ENCODE measurements around the gene CALY.

The CALY gene

DNA sequence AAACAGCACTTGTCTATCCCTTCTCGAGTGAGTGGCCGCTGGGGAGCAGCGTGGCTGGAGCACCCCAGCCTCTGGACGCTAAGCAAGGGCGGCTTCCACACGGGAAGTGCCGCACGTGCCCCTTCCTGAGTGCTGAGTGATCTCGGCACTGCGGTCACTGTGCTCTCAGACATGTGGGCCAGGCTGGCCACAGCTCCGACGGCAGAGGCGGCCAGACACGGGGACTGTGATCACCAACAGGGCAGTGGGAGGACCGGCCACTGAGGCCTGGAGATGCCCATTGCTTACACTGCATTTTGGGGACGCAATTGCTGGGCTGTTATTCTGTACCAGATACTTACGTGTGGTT lies 29.4 kb upstream of the CALY start:
- Histone ChIP-seq H3K27me3 (ENCODE audit: insufficient read depth, poor library complexity, severe bottlenecking) (no peaks in the 10 kb centered on the region), H3K4me3 (replicated peaks; ENCODE audit: insufficient read depth, low read length) (no peak overlapping the region), H3K27ac (replicated peaks) (no peak overlapping the region)
- DNase-seq (ENCODE audit: low read depth in 1 of 2, low spot score in 1 of 2), result no peak
- TF ChIP-seq GABPA (IDR thresholded peaks at IDR 0.05; ENCODE audit: low read depth) (no peak), REST (IDR thresholded peaks at IDR 0.05; ENCODE audit: insufficient replicate concordance, low read depth) (no peak), POLR2AphosphoS5 (IDR thresholded peaks at IDR 0.05; ENCODE audit: low read depth) (no peak)
- TF ChIP-seq, protein P1, sequence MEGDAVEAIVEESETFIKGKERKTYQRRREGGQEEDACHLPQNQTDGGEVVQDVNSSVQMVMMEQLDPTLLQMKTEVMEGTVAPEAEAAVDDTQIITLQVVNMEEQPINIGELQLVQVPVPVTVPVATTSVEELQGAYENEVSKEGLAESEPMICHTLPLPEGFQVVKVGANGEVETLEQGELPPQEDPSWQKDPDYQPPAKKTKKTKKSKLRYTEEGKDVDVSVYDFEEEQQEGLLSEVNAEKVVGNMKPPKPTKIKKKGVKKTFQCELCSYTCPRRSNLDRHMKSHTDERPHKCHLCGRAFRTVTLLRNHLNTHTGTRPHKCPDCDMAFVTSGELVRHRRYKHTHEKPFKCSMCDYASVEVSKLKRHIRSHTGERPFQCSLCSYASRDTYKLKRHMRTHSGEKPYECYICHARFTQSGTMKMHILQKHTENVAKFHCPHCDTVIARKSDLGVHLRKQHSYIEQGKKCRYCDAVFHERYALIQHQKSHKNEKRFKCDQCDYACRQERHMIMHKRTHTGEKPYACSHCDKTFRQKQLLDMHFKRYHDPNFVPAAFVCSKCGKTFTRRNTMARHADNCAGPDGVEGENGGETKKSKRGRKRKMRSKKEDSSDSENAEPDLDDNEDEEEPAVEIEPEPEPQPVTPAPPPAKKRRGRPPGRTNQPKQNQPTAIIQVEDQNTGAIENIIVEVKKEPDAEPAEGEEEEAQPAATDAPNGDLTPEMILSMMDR (IDR thresholded peaks at IDR 0.05; ENCODE audit: insufficient read depth, low read length), result no peak

GRCh38 chr10:133365461-133366129 lies 28.9 kb upstream of the CALY start:
- H3K27ac ChIP-seq (replicated peaks), result no peak overlapping the region
- H3K4me3 ChIP-seq (replicated peaks; ENCODE audit: insufficient read depth, low read length), result no peak overlapping the region
- no peak for TF ChIP-seq REST (IDR thresholded peaks at IDR 0.05; ENCODE audit: insufficient replicate concordance, low read depth)
- TF ChIP-seq POLR2AphosphoS5 (IDR thresholded peaks at IDR 0.05; ENCODE audit: low read depth), result no peak
- TF ChIP-seq, protein P1 (IDR thresholded peaks at IDR 0.05; ENCODE audit: insufficient read depth, low read length), result no peak
- TF ChIP-seq SPI1 (IDR thresholded peaks at IDR 0.05; ENCODE audit: borderline replicate concordance, low read depth), result no peak
- no peak for TF ChIP-seq GABPA (IDR thresholded peaks at IDR 0.05; ENCODE audit: low read depth)
- no peak for DNase-seq (ENCODE audit: low read depth in 1 of 2, low spot score in 1 of 2)
- no peaks in the 10 kb centered on the region for H3K27me3 ChIP-seq (ENCODE audit: insufficient read depth, poor library complexity, severe bottlenecking)

DNA sequence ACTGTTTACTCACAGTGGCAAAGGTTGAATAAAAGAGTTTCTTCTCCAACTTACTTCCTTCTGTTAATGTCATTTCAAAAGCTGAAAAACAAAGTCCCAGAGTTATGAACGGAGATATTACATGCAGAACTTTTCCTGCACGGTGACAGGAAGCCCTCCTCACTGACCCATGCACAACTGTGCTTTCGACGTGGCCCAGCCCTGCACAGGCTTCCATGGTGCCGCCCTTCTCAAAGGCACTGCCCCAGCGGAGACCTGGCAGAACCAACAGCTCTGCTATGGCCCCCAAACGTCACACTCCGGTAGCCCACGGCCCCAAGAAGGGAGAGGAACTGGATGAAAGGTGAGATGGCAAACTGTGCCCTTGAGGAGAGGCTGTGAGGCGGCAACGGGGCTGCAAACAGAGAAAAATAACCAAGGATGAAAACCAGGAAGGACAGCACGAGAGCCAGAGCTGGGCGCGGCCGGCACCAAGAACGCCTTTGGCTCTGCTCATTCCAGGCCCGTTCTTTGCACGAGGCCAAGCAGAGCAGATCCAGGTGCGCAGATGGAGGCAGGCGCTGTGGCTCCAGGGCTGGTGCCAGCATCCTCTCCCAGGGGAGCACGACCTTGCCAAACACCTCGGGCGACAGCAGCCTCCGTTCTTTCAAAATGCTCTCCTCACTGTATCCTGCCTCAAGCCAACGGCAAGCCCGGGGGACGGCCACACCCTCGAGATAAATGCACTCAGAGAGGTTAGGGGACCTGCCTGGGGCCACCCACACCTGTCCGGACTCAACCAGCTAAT lies 28.1 kb upstream of the CALY start:
- DNase-seq (ENCODE audit: low read depth in 1 of 2, low spot score in 1 of 2), result no peak
- no peaks in the 10 kb centered on the region for H3K27me3 ChIP-seq (ENCODE audit: insufficient read depth, poor library complexity, severe bottlenecking)
- TF ChIP-seq, protein P1 (IDR thresholded peaks at IDR 0.05; ENCODE audit: insufficient read depth, low read length), result no peak
- TF ChIP-seq SPI1 (IDR thresholded peaks at IDR 0.05; ENCODE audit: borderline replicate concordance, low read depth), result no peak
- TF ChIP-seq REST (IDR thresholded peaks at IDR 0.05; ENCODE audit: insufficient replicate concordance, low read depth), result no peak
- no peak for TF ChIP-seq POLR2AphosphoS5 (IDR thresholded peaks at IDR 0.05; ENCODE audit: low read depth)
- TF ChIP-seq GABPA (IDR thresholded peaks at IDR 0.05; ENCODE audit: low read depth), result no peak
- H3K4me3 ChIP-seq (replicated peaks; ENCODE audit: insufficient read depth, low read length), result no peak overlapping the region
- no peak overlapping the region for H3K27ac ChIP-seq (replicated peaks)
